ENCODE measurements around the gene TBC1D22A.

DNA sequence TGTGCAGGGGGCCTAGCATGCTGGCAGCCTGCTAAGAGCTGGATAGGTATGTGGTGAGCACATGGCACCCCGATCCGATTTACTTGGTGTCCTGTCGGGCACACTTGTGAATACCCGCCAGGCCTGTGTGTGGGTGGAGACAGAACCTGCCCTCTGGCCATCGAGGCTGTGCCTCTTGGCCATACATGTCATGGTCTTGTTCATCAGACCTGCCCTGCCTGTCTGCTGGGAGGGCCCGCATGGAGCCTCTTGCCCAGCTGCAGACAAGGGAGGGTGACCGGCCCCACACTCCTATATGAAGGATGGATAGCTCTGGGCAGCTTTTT is 310.2 kb downstream of the TBC1D22A start:
- TF ChIP-seq, protein P1, sequence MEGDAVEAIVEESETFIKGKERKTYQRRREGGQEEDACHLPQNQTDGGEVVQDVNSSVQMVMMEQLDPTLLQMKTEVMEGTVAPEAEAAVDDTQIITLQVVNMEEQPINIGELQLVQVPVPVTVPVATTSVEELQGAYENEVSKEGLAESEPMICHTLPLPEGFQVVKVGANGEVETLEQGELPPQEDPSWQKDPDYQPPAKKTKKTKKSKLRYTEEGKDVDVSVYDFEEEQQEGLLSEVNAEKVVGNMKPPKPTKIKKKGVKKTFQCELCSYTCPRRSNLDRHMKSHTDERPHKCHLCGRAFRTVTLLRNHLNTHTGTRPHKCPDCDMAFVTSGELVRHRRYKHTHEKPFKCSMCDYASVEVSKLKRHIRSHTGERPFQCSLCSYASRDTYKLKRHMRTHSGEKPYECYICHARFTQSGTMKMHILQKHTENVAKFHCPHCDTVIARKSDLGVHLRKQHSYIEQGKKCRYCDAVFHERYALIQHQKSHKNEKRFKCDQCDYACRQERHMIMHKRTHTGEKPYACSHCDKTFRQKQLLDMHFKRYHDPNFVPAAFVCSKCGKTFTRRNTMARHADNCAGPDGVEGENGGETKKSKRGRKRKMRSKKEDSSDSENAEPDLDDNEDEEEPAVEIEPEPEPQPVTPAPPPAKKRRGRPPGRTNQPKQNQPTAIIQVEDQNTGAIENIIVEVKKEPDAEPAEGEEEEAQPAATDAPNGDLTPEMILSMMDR (IDR thresholded peaks at IDR 0.05; ENCODE audit: low read length): no peak
- TF ChIP-seq EZH2 (optimal IDR thresholded peaks at IDR 0.05; ENCODE audit: low read depth, low read length): no peak
